ENCODE results near the gene TTC9B. TPM values are rescaled to one million over a fixed set of nuclear protein-coding genes. Genes with fewer than 3 reads are reported as not detected.

TTC9B gene
- total RNA-seq, 1 experiment from 2014 or later, result 0.59 TPM

DNA sequence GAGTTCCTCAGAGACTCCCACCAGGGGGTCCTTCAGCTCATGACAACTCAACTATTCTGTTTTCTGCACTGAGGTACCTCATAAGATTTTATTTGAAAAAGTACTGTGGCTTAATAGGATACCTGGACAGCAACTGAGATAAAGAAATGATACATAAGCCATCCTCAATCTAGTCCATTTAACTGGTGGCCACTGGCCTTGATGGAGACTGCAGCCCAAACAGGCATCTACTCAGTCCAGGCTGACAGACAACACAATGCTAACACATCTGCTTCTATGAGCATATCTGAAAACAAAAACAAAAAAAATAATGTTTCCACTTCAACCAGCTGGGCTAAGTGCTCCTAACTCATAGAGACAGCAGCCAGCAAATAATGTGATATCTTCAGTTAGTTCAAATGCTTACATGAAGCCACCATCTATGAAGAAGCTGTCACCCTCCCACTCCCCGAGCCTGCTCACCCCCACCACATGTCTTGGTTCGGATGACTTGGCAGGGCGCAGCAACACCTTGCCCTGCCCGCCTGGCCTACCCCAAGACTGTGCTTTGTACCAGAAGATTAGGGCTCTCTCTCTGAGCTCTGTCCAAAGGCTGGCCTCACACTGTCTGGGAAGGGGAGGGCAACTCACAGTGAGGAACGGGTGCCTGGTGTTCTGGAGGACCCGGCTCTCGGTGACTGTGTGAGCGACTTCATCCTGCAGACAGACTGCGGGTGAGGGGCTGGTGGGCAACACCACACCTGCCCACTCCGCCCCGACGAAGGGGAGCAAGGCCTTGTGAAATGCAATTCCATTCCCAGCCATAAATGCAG, 21.4 kb upstream of the TTC9B start:
- no peaks in the 10 kb centered on the region for H3K27me3 ChIP-seq (ENCODE audit: insufficient read depth, low read depth)
- intact Hi-C loops (cut with micrococcal nuclease; ENCODE audit: unreplicated experiment), result no loop called here
- no peaks in the 10 kb centered on the region for H3K36me3 ChIP-seq (ENCODE audit: low read depth)
- CTCF ChIA-PET, result no interaction called here
- H4K20me1 ChIP-seq (ENCODE audit: insufficient read depth), result no peaks in the 10 kb centered on the region
- no peaks in the 10 kb centered on the region for H3K4me1 ChIP-seq (replicated peaks; ENCODE audit: insufficient read depth)
- no peaks in the 10 kb centered on the region for H3K9me2 ChIP-seq (ENCODE audit: insufficient read depth)
- BruUV-seq (replicated peaks), result no TSS peak
- H3F3A ChIP-seq (ENCODE audit: insufficient read depth, low read depth), result no peaks in the 10 kb centered on the region
- H3K4me2 ChIP-seq, result no peak overlapping the region
- no peaks in the 10 kb centered on the region for H3K79me2 ChIP-seq (ENCODE audit: low read depth)
- POLR2A ChIA-PET (ENCODE audit: unreplicated experiment), result no interaction called here
- H3K9me3 ChIP-seq (ENCODE audit: insufficient read depth, low read depth), result no peaks in the 10 kb centered on the region
- no peak for DNase-seq
- TF ChIP-seq, protein P1, sequence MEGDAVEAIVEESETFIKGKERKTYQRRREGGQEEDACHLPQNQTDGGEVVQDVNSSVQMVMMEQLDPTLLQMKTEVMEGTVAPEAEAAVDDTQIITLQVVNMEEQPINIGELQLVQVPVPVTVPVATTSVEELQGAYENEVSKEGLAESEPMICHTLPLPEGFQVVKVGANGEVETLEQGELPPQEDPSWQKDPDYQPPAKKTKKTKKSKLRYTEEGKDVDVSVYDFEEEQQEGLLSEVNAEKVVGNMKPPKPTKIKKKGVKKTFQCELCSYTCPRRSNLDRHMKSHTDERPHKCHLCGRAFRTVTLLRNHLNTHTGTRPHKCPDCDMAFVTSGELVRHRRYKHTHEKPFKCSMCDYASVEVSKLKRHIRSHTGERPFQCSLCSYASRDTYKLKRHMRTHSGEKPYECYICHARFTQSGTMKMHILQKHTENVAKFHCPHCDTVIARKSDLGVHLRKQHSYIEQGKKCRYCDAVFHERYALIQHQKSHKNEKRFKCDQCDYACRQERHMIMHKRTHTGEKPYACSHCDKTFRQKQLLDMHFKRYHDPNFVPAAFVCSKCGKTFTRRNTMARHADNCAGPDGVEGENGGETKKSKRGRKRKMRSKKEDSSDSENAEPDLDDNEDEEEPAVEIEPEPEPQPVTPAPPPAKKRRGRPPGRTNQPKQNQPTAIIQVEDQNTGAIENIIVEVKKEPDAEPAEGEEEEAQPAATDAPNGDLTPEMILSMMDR (conservative IDR thresholded peaks at IDR 0.05), result no peak
- no peak for TF ChIP-seq EZH2 (IDR thresholded peaks at IDR 0.05; ENCODE audit: low read depth)
- H3K4me3 ChIP-seq, result no peak overlapping the region
- H2AFZ ChIP-seq, result no peak overlapping the region
- no peak overlapping the region for H3K27ac ChIP-seq

DNA sequence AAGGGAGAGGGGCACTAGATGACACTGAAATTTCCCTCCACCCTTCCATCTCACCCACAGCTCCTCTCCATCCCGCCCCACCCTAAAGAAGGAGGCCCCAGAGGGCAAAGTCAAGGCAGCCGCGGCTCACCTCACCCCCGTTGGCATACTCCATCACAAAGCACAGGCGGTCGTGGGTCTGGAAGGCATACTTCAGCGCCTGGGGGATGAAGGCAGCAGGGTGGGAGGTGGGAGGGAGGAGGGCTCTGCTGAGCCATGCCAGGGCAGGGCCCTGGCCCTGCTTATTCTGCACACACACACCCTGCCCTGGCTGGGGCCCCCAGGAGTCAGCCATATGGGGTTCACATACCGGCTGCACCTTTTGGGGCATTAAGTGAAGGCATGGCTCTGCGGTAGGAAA, 20.6 kb upstream of the TTC9B start:
- Histone ChIP-seq H3F3A (ENCODE audit: insufficient read depth, low read depth) (no peaks in the 10 kb centered on the region), H2AFZ (no peak overlapping the region), H3K9me3 (ENCODE audit: insufficient read depth, low read depth) (no peaks in the 10 kb centered on the region), H4K20me1 (ENCODE audit: insufficient read depth) (no peaks in the 10 kb centered on the region), H3K79me2 (ENCODE audit: low read depth) (no peaks in the 10 kb centered on the region), H3K36me3 (ENCODE audit: low read depth) (no peaks in the 10 kb centered on the region), H3K4me1 (replicated peaks; ENCODE audit: insufficient read depth) (no peaks in the 10 kb centered on the region), H3K27me3 (ENCODE audit: insufficient read depth, low read depth) (no peaks in the 10 kb centered on the region), H3K4me3 (no peak overlapping the region), H3K9me2 (ENCODE audit: insufficient read depth) (no peaks in the 10 kb centered on the region), H3K4me2 (no peak overlapping the region), H3K27ac (no peak overlapping the region)
- no peak for TF ChIP-seq EZH2 (IDR thresholded peaks at IDR 0.05; ENCODE audit: low read depth)
- TF ChIP-seq, protein P1 (conservative IDR thresholded peaks at IDR 0.05), result no peak
- CTCF ChIA-PET, result no interaction called here
- BruUV-seq (replicated peaks), result no TSS peak
- intact Hi-C loops (cut with micrococcal nuclease; ENCODE audit: unreplicated experiment), result no loop called here
- POLR2A ChIA-PET (ENCODE audit: unreplicated experiment), result no interaction called here
- no peak for DNase-seq

DNA sequence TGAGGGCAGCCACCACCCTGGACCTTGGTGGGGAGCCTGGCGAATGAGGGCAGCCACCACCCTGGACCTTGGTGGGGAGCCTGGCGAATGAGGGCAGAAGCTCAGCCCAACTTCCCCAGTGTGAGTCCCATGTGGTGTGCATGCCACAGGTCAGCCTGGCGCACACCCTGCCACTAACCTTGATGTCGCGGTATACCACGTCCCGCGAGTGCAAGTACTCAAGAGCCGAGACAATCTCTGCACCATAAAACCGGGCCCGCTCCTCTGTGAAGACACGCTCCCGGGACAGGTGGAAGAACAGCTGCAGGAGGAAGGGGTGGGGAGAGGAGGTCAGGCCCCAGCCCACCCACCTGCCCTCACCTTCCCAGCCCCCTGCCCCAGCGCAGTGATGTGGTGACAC, 19.6 kb upstream of the TTC9B start:
- Histone ChIP-seq H3K27ac (no peak overlapping the region), H3K4me1 (replicated peaks; ENCODE audit: insufficient read depth) (no peaks in the 10 kb centered on the region), H3K36me3 (ENCODE audit: low read depth) (no peaks in the 10 kb centered on the region), H4K20me1 (ENCODE audit: insufficient read depth) (no peaks in the 10 kb centered on the region), H3K9me3 (ENCODE audit: insufficient read depth, low read depth) (no peaks in the 10 kb centered on the region), H3K4me3 (no peak overlapping the region), H3K4me2 (no peak overlapping the region), H3F3A (ENCODE audit: insufficient read depth, low read depth) (no peaks in the 10 kb centered on the region), H3K27me3 (ENCODE audit: insufficient read depth, low read depth) (no peaks in the 10 kb centered on the region), H3K9me2 (ENCODE audit: insufficient read depth) (no peaks in the 10 kb centered on the region), H3K79me2 (ENCODE audit: low read depth) (no peaks in the 10 kb centered on the region), H2AFZ (no peak overlapping the region)
- TF ChIP-seq, protein P1 (conservative IDR thresholded peaks at IDR 0.05), result no peak
- TF ChIP-seq EZH2 (IDR thresholded peaks at IDR 0.05; ENCODE audit: low read depth), result no peak
- ChIA-PET POLR2A (ENCODE audit: unreplicated experiment) (no interaction called here), CTCF (no interaction called here)
- no TSS peak for BruUV-seq (replicated peaks)
- intact Hi-C loops (cut with micrococcal nuclease; ENCODE audit: unreplicated experiment), result no loop called here
- DNase-seq, result no peak
